PFSK-1 (cell line): ENCODE results near the gene PRSS33.

Source experiments
- FOXP2 ChIP-seq: optimal IDR thresholded peaks from 2 replicates; pipeline ENCODE3; 2011; ENCODE audit warnings: borderline replicate concordance, control low read depth, inconsistent platforms; ENCODE audit not compliant: insufficient read depth; ENCODE audit errors: extremely low read length, extremely low read depth
- POLR2AphosphoS5 ChIP-seq: IDR thresholded peaks from 2 replicates; pipeline ENCODE4 v1.6.1; 2012; ENCODE audit warnings: low read depth, mild to moderate bottlenecking, control low read depth, low read length, moderate library complexity
- REST ChIP-seq, 2 experiments: IDR thresholded peaks; 2 replicates each; pipeline versions ENCODE4 v1.6.1 to v1.8.0; 2011 to 2012; ENCODE audit warnings: low read depth in 2 of 2, low read length in 2 of 2, control low read depth in 1 of 2, inconsistent platforms in 1 of 2, mild to moderate bottlenecking in 1 of 2, moderate library complexity in 1 of 2; ENCODE audit not compliant: insufficient read depth in 1 of 2
- SIN3A ChIP-seq: IDR thresholded peaks from 2 replicates; pipeline ENCODE4 v1.6.1; 2012; ENCODE audit warnings: mild to moderate bottlenecking, low read length, moderate library complexity, borderline replicate concordance; ENCODE audit not compliant: insufficient read depth
- TAF1 ChIP-seq: IDR thresholded peaks from 2 replicates; pipeline ENCODE4 v1.6.1; 2012; ENCODE audit warnings: low read length, control low read depth, borderline replicate concordance; ENCODE audit not compliant: insufficient read depth

Gene PRSS33

GRCh38 chr16:2756288-2757015, 30.9 kb downstream of the PRSS33 start:
- TF ChIP-seq SIN3A (no peak), TAF1 (no peak), FOXP2 (no peak), POLR2AphosphoS5 (no peak), REST (IDR thresholded peaks at IDR 0.05; ENCODE audit: insufficient read depth in 1 of 2, low read depth in 2 of 2, low read length in 2 of 2) (no peak)

GRCh38 chr16:2755158-2755557, 32.2 kb downstream of the PRSS33 start:
- TF ChIP-seq FOXP2 (no peak), REST (IDR thresholded peaks at IDR 0.05; ENCODE audit: insufficient read depth in 1 of 2, low read depth in 2 of 2, low read length in 2 of 2) (no peak), POLR2AphosphoS5 (no peak), SIN3A (no peak), TAF1 (no peak)

GRCh38 chr16:2753733-2754020, 33.7 kb downstream of the PRSS33 start:
- no peak for TF ChIP-seq SIN3A
- no peak for TF ChIP-seq TAF1
- no peak for TF ChIP-seq REST (IDR thresholded peaks at IDR 0.05; ENCODE audit: insufficient read depth in 1 of 2, low read depth in 2 of 2, low read length in 2 of 2)
- no peak for TF ChIP-seq POLR2AphosphoS5
- TF ChIP-seq FOXP2 = no peak

- no peak for TF ChIP-seq FOXP2
- TF ChIP-seq POLR2AphosphoS5 = no peak
- TF ChIP-seq TAF1 = 0 out of 2 replicates have a peak, but pooled peaks have one; percentile 4
- TF ChIP-seq REST (IDR thresholded peaks at IDR 0.05; ENCODE audit: insufficient read depth in 1 of 2, low read depth in 2 of 2, low read length in 2 of 2) = no peak
- TF ChIP-seq SIN3A = no peak
Measured at GRCh38 chr16:2752850-2753732, 34.3 kb downstream of the PRSS33 start.
